Sigmoid colon (tissue), 7 donors: ENCODE results near the gene GYG2. TPM values are rescaled to one million over a fixed set of nuclear protein-coding genes. Genes with fewer than 3 reads are reported as not detected.

Experiments used
- DNase-seq: peaks from one replicate; pipeline ENCODE4 v3.0.0-alpha.2; 2019
- H3K27ac ChIP-seq, 4 donors: fragments of 200-600 bp; sonication (generic); one replicate each; pipeline ENCODE4 v1.5.1; 2016 to 2019; ENCODE audit warnings: mild to moderate bottlenecking in 1 of 4
- H3K27me3 ChIP-seq, 3 donors: fragments of 200-600 bp; sonication (generic); one replicate each; pipeline ENCODE4 v1.5.1; 2019; ENCODE audit warnings: mild to moderate bottlenecking in 1 of 3
- H3K36me3 ChIP-seq, 4 donors: fragments of 200-600 bp; sonication (generic); one replicate each; pipeline ENCODE4 v1.5.1; 2016 to 2019
- H3K4me1 ChIP-seq, 4 donors: fragments of 200-600 bp; sonication (generic); one replicate each; pipeline ENCODE4 v1.5.1; 2017 to 2019
- H3K4me3 ChIP-seq, 4 donors: fragments of 200-600 bp; sonication (generic); one replicate each; pipeline ENCODE4 v1.5.1; 2017 to 2019; ENCODE audit warnings: mild to moderate bottlenecking in 2 of 4, moderate library complexity in 1 of 4
- H3K9me3 ChIP-seq, 4 donors: fragments of 200-600 bp in 3 of 4; sonication (generic) in 3 of 4; one replicate each; pipeline versions ENCODE4 v1.5.1 to v1.6.1; 2013 to 2019
- CTCF ChIP-seq, 4 experiments: fragments of 450-650 bp in 3 of 4; fragments of 200-600 bp in 1 of 4; IDR thresholded peaks; one replicate each; pipeline ENCODE4 v1.5.1; 2016 to 2019; ENCODE audit warnings: antibody characterized with exemption in 4 of 4, mild to moderate bottlenecking in 3 of 4, moderate library complexity in 2 of 4
- EP300 ChIP-seq, 4 donors: sonication (generic); formaldehyde crosslinking; IDR thresholded peaks; one replicate each; pipeline ENCODE4 v1.6.1; 2017; ENCODE audit warnings: antibody characterized with exemption in 4 of 4
- POLR2A ChIP-seq, 2 donors: fragments of 450-650 bp; IDR thresholded peaks; one replicate each; pipeline ENCODE4 v1.6.1; 2016; ENCODE audit warnings: antibody characterized with exemption in 2 of 2, mild to moderate bottlenecking in 2 of 2, moderate library complexity in 2 of 2
- POLR2AphosphoS5 ChIP-seq, 4 donors: sonication (generic); formaldehyde crosslinking; IDR thresholded peaks; one replicate each; pipeline ENCODE4 v1.6.1; 2017; ENCODE audit warnings: antibody characterized with exemption in 4 of 4
- WGBS, 2 donors: extraction: QIAGEN DNeasy Blood & Tissue Kit; methylation state at CpG; one replicate each; pipeline ENCODE4 v1.1.7; 2013; 5-methylcytosine and 5-hydroxymethylcytosine counted together
- intact Hi-C: fragments of 100-400 bp; cut with DNase I; formaldehyde crosslinking; loops from one replicate; pipeline ENCODE4 v1.15.1; 2023
- polyA plus RNA-seq, 3 donors: library from polyadenylated mRNA; stranded (reverse); fragments of 200-250 nt; gene quantifications; one replicate each; pipeline ENCODE4 v1.2.3, GENCODE V29; 2013
- total RNA-seq, 4 donors: library from RNA; depleted of rRNA; stranded (reverse); fragments of >200 nt; gene quantifications; one replicate each; pipeline ENCODE4 v1.1.0, GENCODE V29; 2016
- donor health status: healthy with polysubstance abuse.
- donor health status: Bipolar disorder and iron deficiency.
- donor health status: healthy.

Gene GYG2
- total and polyA plus RNA-seq, 7 donors = 1.6 to 6.0 (median 3.9) TPM

DNA sequence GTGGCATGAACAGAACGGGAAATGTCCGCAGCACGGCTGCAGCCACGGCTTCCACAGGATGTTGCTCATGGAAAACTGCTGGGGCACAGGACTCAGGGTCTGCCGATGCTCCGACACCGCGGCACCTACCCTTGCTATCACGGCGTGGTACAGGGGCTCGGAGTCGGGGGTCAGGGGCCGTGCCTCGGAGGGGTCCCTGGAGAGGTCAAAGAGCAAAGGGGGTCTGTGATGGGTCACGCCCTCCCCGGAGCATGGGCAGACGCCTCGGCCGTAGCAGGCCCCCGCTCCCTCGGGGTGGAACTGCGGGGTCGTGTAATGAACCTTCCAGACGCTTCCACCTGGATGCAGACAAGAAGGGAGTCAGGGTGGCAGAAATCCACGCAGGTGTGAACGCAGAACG lies 78.6 kb downstream of the GYG2 start:
- H3K36me3 ChIP-seq = peaks cover 0 to 3% (median 0%) of the 10 kb centered on the region in 4 donors
- no peak for DNase-seq
- intact Hi-C loops = no loop called here
- H3K27ac ChIP-seq = no peak overlapping the region
- H3K9me3 ChIP-seq = no peaks in the 10 kb centered on the region
- no peak overlapping the region for H3K4me3 ChIP-seq
- TF ChIP-seq EP300 (IDR thresholded peaks at IDR 0.05) (no peak), POLR2A (IDR thresholded peaks at IDR 0.05) (no peak)
- no peaks in the 10 kb centered on the region for H3K27me3 ChIP-seq
- no peaks in the 10 kb centered on the region for H3K4me1 ChIP-seq
- 94 to 96% methylated on average over 27 of the region's 27 CpGs for WGBS, 2 donors

- no peaks in the 10 kb centered on the region for H3K27me3 ChIP-seq
- H3K27ac ChIP-seq = no peak overlapping the region
- peaks cover 0 to 3% (median 0%) of the 10 kb centered on the region in 4 donors for H3K36me3 ChIP-seq
- no peaks in the 10 kb centered on the region for H3K4me1 ChIP-seq
- H3K4me3 ChIP-seq = no peak overlapping the region
- intact Hi-C loops = no loop called here
- DNase-seq = no peak
- H3K9me3 ChIP-seq = no peaks in the 10 kb centered on the region
- TF ChIP-seq CTCF (IDR thresholded peaks at IDR 0.05) (no peak), POLR2A (IDR thresholded peaks at IDR 0.05) (no peak), POLR2AphosphoS5 (IDR thresholded peaks at IDR 0.05) (no peak), EP300 (IDR thresholded peaks at IDR 0.05) (no peak)
- 97 to 98% methylated on average over 2 of the region's 2 CpGs for WGBS, 2 donors
Observed at GRCh38 chrX:2908125-2908685, 79.5 kb downstream of the GYG2 start.

DNA sequence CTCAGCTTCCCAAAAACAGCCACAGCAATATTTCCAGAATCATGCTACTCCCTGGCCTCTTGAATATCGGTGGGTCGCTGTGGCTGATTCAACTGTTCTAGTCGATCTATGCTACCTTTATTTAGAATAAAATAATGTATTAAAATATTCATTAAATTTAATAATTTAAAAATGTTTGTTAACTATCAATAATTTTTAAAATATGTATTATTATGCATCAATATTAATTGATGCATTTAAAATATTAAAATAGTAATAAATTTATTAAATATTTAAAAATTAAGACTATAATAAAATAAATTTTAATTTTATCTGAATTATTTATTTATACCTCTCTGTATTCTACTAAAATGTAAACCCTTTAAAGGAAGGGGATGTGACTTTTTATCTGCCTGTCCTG lies 81.4 kb downstream of the GYG2 start:
- TF ChIP-seq POLR2A (IDR thresholded peaks at IDR 0.05) (no peak), POLR2AphosphoS5 (IDR thresholded peaks at IDR 0.05) (no peak), CTCF (IDR thresholded peaks at IDR 0.05) (no peak), EP300 (IDR thresholded peaks at IDR 0.05) (no peak)
- intact Hi-C loops = no loop called here
- 96% methylated on average over 3 of the region's 3 CpGs for WGBS, 2 donors
- no peaks in the 10 kb centered on the region for H3K9me3 ChIP-seq
- no peak overlapping the region for H3K27ac ChIP-seq
- H3K36me3 ChIP-seq = peaks cover 0 to 3% (median 0%) of the 10 kb centered on the region in 4 donors
- H3K4me1 ChIP-seq = no peaks in the 10 kb centered on the region
- no peaks in the 10 kb centered on the region for H3K27me3 ChIP-seq
- no peak for DNase-seq
- H3K4me3 ChIP-seq = no peak overlapping the region

GRCh38 chrX:2913118-2913517 lies 84.4 kb downstream of the GYG2 start:
- Histone ChIP-seq H3K36me3 (no peaks in the 10 kb centered on the region), H3K27ac (no peak overlapping the region), H3K27me3 (no peaks in the 10 kb centered on the region), H3K9me3 (no peaks in the 10 kb centered on the region), H3K4me1 (no peaks in the 10 kb centered on the region), H3K4me3 (no peak overlapping the region)
- 30 to 82% methylated on average over 3 of the region's 3 CpGs for WGBS, 2 donors
- no peak for DNase-seq
- TF ChIP-seq POLR2A (IDR thresholded peaks at IDR 0.05) (no peak), CTCF (IDR thresholded peaks at IDR 0.05) (no peak), EP300 (IDR thresholded peaks at IDR 0.05) (no peak), POLR2AphosphoS5 (IDR thresholded peaks at IDR 0.05) (no peak)
- intact Hi-C loops = no loop called here

- H3K9me3 ChIP-seq = no peaks in the 10 kb centered on the region
- H3K4me1 ChIP-seq = no peaks in the 10 kb centered on the region
- H3K4me3 ChIP-seq = no peak overlapping the region
- 95 to 97% methylated on average over 23 of the region's 23 CpGs for WGBS, 2 donors
- no peak overlapping the region for H3K27ac ChIP-seq
- intact Hi-C loops = no loop called here
- peaks cover 0 to 7% (median 3%) of the 10 kb centered on the region in 4 donors for H3K36me3 ChIP-seq
- no peaks in the 10 kb centered on the region for H3K27me3 ChIP-seq
- DNase-seq = no peak
- no peak for TF ChIP-seq POLR2A (IDR thresholded peaks at IDR 0.05)
- TF ChIP-seq POLR2AphosphoS5 (IDR thresholded peaks at IDR 0.05) = no peak
- TF ChIP-seq CTCF (IDR thresholded peaks at IDR 0.05) = no peak
- TF ChIP-seq EP300 (IDR thresholded peaks at IDR 0.05) = no peak
Observed at GRCh38 chrX:2917767-2918166, 89.0 kb downstream of the GYG2 start.
